Hematopoietic multipotent progenitor cell treated with erythropoietin and hydrocortisone succinate and interleukin-3 and kit ligand, for 4 days (in vitro differentiated cells): ENCODE data around the gene INPP4B.

Experiments
- DNase-seq: peaks from one replicate; pipeline ENCODE4 v3.0.0-alpha.2; 2015

Gene INPP4B

DNA sequence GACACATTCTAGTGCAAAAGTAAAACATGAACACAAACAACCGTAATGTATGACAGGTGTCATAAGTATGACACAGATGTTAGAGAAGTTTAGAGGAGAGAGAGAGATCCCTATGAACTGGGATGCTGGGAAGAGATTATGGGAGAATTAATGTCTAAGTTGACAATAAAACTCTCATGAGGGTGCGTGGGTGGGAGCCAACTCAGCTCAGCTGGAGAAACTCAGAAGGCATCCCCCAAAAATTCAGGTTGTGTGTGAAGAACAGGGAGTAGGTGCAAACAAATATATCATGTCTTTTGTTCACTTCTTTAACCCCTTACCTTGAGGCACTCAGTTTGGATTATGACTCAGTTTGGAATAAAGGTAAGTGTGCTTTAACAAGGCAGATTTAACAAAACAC is 484.1 kb downstream of the INPP4B start:
- DNase-seq: no peak

DNA sequence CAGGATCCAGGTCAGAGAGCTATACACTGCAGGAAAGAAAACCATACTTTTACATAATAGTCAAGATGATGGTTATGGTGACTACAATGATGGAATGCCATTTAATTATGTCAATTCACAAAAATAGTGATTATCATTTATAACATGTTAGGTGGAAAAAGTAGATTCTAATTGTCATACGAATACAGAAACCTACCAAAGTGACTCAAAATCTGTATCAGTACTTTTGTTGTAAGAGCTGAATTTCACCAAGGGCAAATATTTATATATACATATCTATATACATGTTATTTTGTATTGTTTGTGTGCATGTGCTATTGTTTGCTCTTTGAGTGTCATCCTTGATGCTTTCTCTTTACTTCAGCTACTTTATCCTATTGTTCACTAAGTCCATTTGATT is 485.4 kb downstream of the INPP4B start:
- no peak for DNase-seq

GRCh38 chr4:142358656-142359055 is 487.4 kb downstream of the INPP4B start:
- DNase-seq: no peak

GRCh38 chr4:142356801-142357200 is 489.3 kb downstream of the INPP4B start:
- DNase-seq: peak; percentile 12

- DNase-seq: no peak
Observed at GRCh38 chr4:142356118-142356759, 489.9 kb downstream of the INPP4B start.

GRCh38 chr4:142355421-142355930 is 490.6 kb downstream of the INPP4B start:
- no peak for DNase-seq

GRCh38 chr4:142354794-142355420 is 491.2 kb downstream of the INPP4B start:
- DNase-seq: peak; percentile 76

- no peak for DNase-seq
Observed at GRCh38 chr4:142354041-142354440, 492.1 kb downstream of the INPP4B start.

DNA sequence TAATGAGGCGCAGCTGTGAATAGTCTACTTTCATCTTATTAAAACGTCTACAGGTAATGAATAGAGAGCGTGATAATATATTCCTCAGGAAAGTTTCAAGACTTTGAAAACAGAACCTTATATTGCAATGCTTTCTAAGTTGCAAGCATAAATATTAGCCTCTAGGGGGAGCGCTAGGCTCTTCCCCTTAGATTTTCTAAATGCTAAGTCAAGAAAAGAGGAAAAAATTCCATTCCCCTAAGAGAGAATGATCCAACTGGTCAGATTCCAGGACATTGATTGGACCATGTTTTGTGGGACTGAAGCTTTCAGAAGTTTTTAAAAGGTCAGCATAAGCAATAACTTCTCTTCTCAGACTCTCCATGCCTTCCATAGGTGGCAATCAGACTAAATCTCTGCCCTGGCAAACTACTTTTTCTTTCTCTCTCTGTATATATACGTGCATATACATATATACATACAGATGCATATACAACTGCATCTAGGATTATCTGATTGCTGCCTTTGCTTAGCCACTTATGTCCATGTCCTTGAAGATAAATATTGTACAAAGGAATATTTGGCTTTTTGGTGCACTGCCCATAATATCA is 492.9 kb downstream of the INPP4B start:
- peak; percentile 73 for DNase-seq

GRCh38 chr4:142352712-142353111 is 493.4 kb downstream of the INPP4B start:
- DNase-seq: no peak

DNA sequence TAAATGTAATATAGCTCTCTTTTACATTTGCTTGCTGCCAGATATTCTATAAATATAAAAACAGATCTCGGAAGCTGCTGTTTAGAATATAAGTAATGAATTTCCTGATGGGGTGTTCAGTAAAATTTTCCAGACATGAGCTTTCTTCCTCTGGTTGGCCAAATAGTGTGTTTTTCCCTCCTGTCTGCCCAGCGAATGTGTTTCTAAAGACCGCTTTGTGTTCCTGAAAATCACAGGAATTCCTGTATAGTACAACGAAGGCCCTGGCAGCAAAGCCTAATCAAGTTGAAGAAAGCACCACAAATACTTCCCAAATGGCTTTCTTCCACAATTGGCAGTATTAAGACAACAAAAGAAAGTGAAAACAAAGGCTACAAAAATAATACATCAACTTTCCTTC is 494.1 kb downstream of the INPP4B start:
- no peak for DNase-seq

- no peak for DNase-seq
Observed at GRCh38 chr4:142350871-142351270, 495.2 kb downstream of the INPP4B start.

DNA sequence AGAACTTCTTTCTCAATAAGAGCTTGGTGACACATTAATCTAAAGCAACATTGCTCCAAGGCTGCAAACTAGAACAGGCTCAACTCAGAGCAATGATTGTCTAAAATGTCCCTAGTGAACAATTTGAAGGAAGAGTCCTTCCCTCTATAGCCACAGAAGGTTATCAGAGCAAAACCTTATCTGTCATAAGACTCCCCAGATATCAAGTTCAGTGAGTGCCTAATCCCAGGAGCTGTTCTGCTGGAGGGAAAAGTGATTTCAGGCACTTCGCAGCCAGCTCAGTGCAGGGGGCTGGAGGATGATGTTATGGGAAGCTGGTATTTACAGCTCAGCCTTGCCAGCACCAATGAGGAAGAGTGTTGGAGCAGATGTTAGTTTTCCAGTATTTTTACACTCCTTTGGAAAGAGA is 497.5 kb downstream of the INPP4B start:
- DNase-seq: no peak

DNA sequence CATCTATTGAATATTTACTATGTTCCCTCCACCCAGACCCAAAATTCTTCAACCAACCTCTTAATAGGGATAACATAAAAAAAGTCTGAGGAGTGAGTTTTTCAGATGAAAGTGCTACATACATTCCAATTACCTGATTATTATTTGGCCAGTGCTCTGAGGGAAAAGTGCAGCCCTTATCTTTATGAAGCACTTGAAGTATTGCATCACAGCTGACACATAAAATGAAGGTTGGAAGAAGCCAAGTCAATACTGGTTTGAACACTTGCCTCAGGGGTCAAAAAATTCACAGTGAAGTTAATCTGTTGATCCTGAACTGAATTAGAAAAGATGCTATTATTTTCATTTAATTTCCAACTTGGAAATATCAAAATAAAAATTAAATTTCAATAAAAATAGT is 498.9 kb downstream of the INPP4B start:
- DNase-seq: peak; percentile 78

GRCh38 chr4:142345924-142346323 is 500.2 kb downstream of the INPP4B start:
- DNase-seq: no peak

DNA sequence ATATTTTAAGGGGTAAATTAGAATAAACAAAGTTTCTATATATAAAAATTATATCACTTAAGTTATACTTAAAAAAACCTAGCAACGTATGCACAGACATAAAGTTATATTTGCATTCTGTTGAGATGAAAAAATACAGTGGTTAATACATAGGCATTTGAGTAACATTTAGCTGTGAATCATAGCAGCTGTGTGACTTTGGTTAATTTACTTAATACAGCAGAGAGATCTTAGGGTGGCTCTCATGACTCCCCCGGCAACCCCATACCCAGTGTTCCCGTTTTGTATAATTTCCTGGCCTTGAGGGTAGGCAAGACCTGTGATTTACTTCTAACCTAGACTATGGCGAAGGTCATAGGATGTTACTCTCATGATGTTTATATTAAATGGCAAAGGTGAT is 504.8 kb downstream of the INPP4B start:
- no peak for DNase-seq

- DNase-seq: no peak
Observed at GRCh38 chr4:142339053-142339452, 507.0 kb downstream of the INPP4B start.

DNA sequence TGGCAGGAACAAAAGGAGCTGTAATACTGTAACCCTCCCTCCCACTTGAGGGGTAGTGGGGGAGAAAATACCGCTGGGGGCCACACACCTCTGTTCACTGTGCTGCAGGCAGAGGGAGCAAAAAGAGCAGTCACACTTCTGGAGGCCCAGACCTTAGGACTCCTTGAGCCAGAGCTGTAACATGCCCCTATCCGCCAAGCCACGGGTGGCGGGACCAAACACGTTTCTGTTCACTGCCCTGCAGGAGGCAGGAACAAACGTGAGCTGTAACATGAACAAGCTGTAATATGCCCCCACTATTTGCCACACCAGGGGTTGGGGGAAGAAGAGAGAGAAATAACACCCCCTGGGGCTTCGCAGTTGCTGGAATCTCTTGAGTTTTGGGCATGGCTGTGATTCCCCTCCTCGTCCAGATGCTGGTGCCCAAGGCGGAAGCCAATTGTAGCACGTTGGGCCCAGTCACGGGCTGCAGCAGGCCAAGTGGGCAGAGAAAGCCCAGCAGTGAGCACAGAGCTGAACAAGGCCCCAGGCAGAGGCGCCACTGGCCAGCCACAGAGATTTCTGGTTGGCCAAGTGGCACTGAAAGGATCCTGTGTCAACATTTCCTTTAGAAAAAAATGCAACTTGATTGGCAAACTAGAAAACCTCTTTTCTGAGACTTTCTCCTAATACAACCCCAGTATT is 509.7 kb downstream of the INPP4B start:
- DNase-seq: no peak

- no peak for DNase-seq
Observed at GRCh38 chr4:142334931-142335330, 511.2 kb downstream of the INPP4B start.

DNA sequence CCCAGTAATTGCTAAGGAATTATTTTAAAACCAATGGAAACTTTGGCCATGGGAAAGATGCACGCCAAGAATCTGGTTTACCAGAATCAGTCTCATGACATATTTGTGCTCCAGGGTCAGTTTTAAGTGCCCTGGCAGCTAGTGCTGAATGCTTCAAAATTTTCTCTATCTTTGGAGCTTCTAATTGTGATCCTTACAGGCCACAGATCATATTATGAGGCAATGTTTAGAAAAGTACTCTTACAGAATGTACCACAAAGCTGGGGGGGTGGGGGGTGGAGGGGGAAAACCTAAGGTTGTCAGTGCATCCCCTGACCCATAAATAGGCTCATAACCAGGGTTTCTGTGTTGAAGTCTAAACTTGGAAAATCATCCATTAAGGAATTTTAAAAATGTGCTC is 514.5 kb downstream of the INPP4B start:
- no peak for DNase-seq

DNA sequence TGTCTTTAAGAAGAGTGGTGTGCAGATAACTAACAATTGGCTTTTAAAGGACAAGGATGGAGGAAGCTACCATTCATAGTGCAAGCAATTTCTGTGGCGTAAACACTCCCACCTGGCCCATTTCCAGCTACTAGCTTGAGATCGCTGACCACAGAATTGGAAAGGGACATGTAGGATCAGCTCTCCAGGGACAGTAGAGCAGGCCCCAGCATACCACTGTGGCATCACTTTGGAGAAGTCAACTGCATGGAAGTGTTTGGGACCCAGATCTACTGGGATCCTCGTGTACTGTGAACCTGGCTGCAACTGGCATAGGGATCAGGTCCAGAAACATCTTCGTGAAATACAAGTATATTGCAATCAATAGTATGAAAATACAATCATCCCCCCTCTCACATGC is 515.0 kb downstream of the INPP4B start:
- DNase-seq: no peak

DNA sequence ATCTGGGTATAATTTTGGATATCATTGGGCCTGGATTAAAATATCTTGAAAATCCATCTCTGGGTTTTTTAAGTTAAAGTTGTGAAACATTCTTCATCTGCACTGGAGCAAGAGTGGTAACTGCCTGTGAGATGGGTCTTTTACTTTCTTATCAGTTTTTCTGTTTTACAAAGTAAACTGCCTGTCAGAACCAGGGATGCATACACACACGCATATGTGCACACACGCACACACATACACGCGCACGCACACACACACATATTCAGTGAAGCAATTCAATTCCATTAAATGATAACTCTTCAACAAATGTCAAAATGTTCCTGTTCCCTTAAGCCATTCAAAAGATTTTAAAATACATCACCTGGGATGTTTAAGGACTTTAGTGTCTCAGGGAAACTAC is 515.8 kb downstream of the INPP4B start:
- no peak for DNase-seq

- no peak for DNase-seq
Observed at GRCh38 chr4:142329313-142329712, 516.8 kb downstream of the INPP4B start.

- no peak for DNase-seq
Observed at GRCh38 chr4:142326181-142326580, 519.9 kb downstream of the INPP4B start.
